Progenitor cell of endocrine pancreas (in vitro differentiated cells): Measurements from ENCODE around the gene CLIP4. TPM values are rescaled to one million over a fixed set of nuclear protein-coding genes. Genes with fewer than 3 reads are reported as not detected.

Source experiments
- DNase-seq: peaks from one replicate; pipeline ENCODE4 v3.0.0; 2021; ENCODE audit warnings: low spot score; ENCODE audit not compliant: unreplicated experiment
- H3K27ac Mint-ChIP-seq: 2 replicates; pipeline ENCODE4 v1.8.0; 2021; ENCODE audit warnings: mild to moderate bottlenecking, moderate library complexity, mixed read lengths
- H3K27me3 Mint-ChIP-seq: 2 replicates; pipeline ENCODE4 v1.8.0; 2021; ENCODE audit warnings: mixed read lengths
- H3K36me3 Mint-ChIP-seq: 2 replicates; pipeline ENCODE4 v1.8.0; 2022; ENCODE audit warnings: mixed read lengths; ENCODE audit not compliant: insufficient read depth
- H3K4me1 Mint-ChIP-seq: 2 replicates; pipeline ENCODE4 v1.8.0; 2021; ENCODE audit warnings: low read depth, mixed read lengths
- H3K4me3 Mint-ChIP-seq: 2 replicates; pipeline ENCODE4 v1.8.0; 2021; ENCODE audit warnings: low read depth, mild to moderate bottlenecking, moderate library complexity, mixed read lengths
- H3K9me3 Mint-ChIP-seq: 2 replicates; pipeline ENCODE4 v1.8.0; 2021; ENCODE audit warnings: low read depth, mixed read lengths
- CTCF ChIP-seq: fragments of 200-600 bp; sonication (generic); IDR thresholded peaks from one replicate; pipeline ENCODE4 v1.5.0; 2021; ENCODE audit warnings: antibody characterized with exemption, mild to moderate bottlenecking; ENCODE audit not compliant: unreplicated experiment
- total RNA-seq: library from RNA; stranded (reverse); gene quantifications from 2 replicates; pipeline ENCODE4 v1.2.1, GENCODE V29; 2021

Gene CLIP4
- total RNA-seq, 1 donor from 2014 or later: 13.7 TPM

GRCh38 chr2:29074411-29074810, 40.8 kb upstream of the CLIP4 start, which contains the start of gene PCARE:
PCARE (minus strand) TSS chr2:29074523; CDS start chr2:29074261, 262 bp downstream.
- H3K27ac Mint-ChIP-seq: no peak within 1 kb of the TSS
- H3K4me1 Mint-ChIP-seq: peaks cover 5% of the 10 kb centered on the region
- no peaks in the 10 kb centered on the region for H3K36me3 Mint-ChIP-seq
- no peak within 1 kb of the TSS for H3K4me3 Mint-ChIP-seq
- H3K9me3 Mint-ChIP-seq: peaks cover 3% of the 10 kb centered on the region
- H3K27me3 Mint-ChIP-seq: peaks cover 14% of the 10 kb centered on the region
- DNase-seq: no peak
- no peak for TF ChIP-seq CTCF

DNA sequence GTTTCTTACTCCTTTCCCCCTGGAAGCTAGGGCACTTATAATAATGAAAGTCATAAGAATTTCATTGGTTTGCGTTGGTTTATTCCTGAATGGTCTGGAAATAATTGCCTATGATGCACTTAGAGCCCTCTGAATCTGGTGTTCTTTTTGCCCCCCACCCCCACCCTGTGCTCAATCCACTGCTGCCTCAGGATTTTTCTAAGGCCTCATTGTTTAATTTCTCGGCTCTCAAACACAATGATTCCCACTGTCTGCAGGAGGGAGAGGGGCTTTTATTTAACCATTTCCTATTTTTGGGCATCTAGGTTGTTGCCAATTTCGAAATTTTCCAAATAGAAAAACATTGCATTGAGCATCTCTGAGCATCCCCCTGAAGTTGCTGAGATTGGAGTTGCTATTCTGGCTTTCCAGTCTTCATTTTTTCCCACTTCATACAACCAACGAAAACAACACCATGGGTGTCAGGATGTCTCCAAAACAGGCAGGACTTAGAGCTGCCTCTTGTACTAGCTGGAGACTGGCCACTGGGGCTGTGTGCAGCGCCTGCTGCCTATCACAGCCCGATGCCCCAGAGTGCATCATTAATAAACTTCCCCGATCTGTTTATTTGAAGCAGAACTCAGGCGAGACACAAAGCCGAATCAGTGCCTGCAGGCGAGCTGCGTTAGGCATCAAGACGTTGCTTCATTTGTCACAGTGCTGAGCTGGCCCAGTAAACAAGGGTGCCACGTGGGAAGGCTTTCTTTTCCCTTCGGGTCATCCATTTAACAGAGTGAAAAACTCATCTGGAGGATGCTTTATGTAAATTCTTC, 39.1 kb upstream of the CLIP4 start:
- Mint-ChIP-seq H3K36me3 (no peaks in the 10 kb centered on the region), H3K4me3 (no peak overlapping the region)

DNA sequence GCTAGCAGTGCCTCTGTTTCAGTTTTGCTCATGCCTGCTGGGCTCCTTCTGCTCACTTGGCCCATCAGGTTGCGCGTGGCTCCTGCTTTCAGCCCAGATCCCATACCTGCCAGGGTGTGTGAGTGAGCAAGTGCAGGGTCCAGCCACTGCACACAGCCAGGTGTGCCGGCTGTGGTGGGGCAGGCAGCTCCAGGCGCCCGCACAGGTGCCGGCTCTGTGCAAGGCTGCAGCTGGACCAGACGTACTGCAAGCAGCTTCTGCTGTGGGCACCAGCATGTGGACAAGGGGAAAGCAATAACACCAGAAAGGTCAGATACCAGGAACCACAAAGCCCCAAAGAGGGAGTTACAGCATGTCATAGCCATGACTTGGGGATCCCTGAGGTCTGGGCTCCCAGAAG, 35.3 kb upstream of the CLIP4 start:
- DNase-seq: no peak
- no peak for TF ChIP-seq CTCF
- peaks cover 5% of the 10 kb centered on the region for H3K4me1 Mint-ChIP-seq
- no peaks in the 10 kb centered on the region for H3K36me3 Mint-ChIP-seq
- H3K4me3 Mint-ChIP-seq: no peak overlapping the region
- peaks cover 6% of the 10 kb centered on the region for H3K9me3 Mint-ChIP-seq
- no peaks in the 10 kb centered on the region for H3K27me3 Mint-ChIP-seq
- H3K27ac Mint-ChIP-seq: no peak overlapping the region

More for the DNA sequence above, 39.1 kb upstream of the CLIP4 start:
- no peak for TF ChIP-seq CTCF
- peaks cover 14% of the 10 kb centered on the region for H3K27me3 Mint-ChIP-seq
- peaks cover 6% of the 10 kb centered on the region for H3K9me3 Mint-ChIP-seq
- H3K27ac Mint-ChIP-seq: no peak overlapping the region
- DNase-seq: no peak
- peaks cover 5% of the 10 kb centered on the region for H3K4me1 Mint-ChIP-seq

- no peak for TF ChIP-seq CTCF
- H3K27ac Mint-ChIP-seq: no peak overlapping the region
- H3K27me3 Mint-ChIP-seq: no peaks in the 10 kb centered on the region
- no peak for DNase-seq
- no peak overlapping the region for H3K4me3 Mint-ChIP-seq
- peaks cover 3% of the 10 kb centered on the region for H3K4me1 Mint-ChIP-seq
- no peaks in the 10 kb centered on the region for H3K36me3 Mint-ChIP-seq
- H3K9me3 Mint-ChIP-seq: peaks cover 6% of the 10 kb centered on the region
Observed at GRCh38 chr2:29080886-29081743, 34.1 kb upstream of the CLIP4 start.

DNA sequence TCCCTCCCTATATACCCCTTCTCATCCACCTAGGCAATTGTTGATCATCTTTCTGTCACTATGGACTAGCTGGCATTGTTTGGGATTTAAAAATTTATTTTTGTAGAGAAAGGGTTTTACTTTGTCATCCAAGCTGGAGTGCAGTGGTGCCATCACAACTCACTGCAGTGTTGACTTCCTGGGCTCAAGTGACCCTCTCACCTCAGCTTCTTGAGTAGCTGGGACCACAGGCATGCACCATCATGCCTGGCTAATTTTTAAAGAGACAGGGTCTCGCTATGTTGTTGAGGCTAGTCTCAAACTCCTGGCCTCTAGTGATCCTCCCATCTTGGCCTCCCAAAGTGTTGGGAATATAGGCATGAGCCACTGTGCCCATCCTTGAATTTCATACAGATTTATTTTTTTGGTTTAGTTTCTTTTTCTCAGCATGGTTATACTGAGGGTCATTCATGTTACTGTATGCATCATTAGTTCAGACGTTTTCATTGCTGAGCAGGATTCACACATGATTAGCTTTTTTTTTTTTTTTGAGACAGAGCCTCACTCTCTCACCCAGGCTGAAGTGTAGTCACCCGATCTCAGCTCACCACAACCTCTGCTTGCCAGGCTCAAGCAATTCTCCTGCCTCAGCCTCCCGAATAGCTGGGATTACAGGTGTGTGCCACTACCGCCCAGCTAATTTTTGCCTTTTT, 32.3 kb upstream of the CLIP4 start:
- no peak for TF ChIP-seq CTCF
- Mint-ChIP-seq H3K9me3 (peaks cover 6% of the 10 kb centered on the region), H3K4me3 (no peak overlapping the region), H3K27me3 (no peaks in the 10 kb centered on the region), H3K36me3 (no peaks in the 10 kb centered on the region), H3K27ac (no peak overlapping the region), H3K4me1 (no peaks in the 10 kb centered on the region)
- no peak for DNase-seq
